Ammon's horn (tissue), 1 donor: ENCODE data around the gene MTERF2.

Experiments
- DNase-seq: peaks from one replicate; pipeline ENCODE4 v3.0.0-alpha.2; 2016; ENCODE audit warnings: low spot score

The MTERF2 gene

DNA sequence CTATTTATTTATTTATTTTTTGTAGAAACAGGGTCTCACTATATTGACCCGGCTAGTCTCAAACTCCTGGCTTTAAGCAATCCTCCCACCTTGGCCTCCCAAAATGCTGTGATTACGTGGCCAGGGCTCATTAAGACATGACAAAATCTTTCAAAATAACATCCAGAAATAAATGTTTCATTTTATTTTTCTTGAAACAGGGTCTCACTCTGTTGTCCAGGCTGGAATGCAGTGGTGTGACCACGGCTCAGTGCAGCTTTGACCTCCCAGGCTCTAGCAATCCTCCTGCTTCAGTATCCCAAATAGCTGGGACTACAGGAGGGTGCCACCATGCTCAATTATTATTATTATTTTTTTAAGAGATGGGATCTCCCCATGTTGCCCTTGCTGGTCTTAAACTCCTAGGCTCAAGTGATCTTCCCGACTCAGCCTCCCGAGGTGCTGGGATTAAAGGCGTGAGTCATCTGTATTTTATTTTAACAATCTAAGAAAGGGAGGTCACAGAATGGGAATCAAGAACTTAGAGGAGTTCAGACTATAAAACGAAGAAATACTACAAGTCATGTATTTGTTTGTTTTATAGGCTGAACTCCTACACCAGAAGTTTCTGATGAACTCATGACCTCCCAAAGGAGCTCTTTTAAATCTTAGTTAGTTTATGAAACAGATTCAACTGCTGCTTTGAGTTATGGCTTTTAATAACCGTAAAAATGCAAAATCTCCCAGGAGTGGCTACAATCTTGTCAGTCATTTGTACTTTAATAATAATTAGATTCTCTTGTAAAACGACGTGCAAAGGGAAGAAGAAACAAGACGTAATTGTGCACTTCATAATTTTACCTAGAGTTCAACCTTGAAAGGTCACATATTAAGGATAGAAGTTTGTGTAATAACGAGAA, 33.3 kb downstream of the MTERF2 start:
- no peak for DNase-seq

DNA sequence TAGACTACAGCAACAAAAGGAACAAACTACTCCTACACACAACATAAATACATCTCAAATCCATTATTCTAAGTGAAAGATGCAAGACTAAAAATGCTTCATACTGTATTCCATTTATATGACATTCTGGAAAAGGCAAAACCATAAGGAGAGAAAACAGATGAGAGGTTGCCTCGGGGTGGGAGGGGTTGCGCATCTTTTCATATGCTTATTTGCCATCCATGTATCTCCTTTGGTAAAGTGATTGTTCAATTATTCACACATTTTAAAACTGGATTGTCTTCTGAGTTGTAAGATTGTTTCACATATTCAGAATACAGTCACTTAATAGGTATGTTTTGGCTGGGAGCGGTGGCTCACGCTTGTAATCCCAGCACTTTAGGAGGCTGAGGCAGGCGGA, 36.4 kb downstream of the MTERF2 start:
- DNase-seq: no peak

DNA sequence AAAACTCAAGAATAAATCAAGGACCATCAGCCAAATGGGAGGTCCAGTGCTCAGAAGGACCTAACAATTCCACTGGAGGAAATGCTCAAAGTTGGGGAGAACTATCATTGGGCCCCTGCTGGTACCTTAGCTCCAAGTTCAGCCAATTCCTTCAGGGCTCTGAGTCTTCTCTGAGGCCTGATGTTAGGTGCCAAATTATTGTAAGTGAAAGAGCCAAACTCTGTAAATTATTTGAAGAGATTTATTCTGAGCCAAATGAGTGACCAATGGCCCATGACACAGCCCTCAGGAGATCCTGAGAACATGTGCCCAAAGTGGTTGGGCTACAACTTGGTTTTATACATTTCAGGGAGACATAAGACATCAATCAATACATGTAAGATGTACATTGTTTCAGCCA, 39.5 kb downstream of the MTERF2 start:
- no peak for DNase-seq

DNA sequence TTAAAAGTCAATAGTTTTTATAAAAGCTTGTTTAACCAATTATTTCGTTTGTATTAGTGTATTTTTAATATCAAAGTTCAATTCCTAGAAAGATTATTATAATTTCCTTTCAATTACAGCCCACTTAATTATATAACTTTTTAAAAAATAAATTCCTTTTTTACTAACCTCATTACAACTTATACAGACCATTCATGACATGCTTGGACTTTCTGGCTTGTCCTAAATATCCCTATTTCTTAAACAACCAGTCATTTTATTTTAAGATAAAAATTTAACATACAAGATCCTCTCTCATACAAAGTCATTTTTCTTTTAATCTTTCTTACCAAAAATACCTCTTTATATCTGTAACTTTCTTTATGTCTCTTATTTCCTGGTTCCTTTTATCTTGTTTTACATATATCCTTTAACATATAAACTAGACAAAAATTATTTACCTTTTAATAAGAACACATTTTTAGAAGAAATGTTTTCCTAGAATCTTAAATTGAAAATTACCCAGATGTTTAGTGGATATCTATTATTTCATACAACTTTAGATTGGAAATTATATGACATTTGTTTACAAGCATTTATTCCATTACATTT, 41.6 kb downstream of the MTERF2 start:
- no peak for DNase-seq

DNA sequence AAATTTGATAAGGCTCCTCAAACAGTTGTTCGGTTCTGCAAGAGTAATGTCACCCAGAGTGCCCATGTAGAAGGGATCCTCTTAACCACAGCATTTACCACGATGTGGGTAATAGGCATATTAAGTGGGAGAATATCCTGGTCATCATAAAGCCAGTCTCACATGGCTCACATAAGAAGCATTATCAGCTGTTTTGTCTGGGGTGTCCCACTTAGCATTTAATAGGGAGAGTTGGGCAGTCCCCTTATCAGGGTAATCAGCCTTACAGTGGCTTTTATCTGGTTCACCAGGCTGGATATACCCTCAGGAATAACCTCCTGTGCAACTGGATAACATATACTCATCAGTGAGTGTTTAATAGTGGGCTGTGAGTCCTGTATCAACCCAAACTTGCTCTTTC, 44.2 kb downstream of the MTERF2 start:
- DNase-seq: no peak

DNA sequence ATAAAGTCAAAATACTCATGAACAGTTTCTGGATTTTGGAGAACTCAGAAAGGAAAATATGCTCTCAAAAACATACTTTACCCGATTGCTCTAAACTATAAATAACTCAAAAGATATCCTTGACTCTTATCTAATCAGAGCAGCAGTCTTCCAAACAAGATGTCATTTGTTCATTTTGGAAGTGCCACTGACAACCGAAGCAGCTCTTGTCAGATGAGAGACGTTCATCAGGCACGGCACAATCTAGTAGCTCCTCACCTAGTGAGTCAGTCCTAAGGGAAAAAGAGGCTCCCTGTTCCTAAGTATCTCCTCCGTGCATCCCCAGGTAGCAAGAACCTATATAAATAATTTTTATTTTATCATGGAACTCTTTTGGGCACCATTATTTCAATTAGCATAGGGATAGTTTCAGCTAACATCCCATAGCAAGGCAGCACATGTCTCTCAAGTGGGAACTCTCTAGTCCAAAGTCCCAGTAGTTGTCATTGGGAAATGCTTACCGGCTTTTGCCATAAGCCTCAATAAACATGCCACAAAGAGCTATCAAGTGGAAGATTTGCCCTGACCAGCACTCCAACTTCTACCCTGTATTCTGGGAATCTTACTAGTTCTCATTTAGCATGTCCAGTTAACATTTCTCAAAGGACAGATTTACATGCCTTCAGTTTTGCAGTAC, 45.3 kb downstream of the MTERF2 start:
- no peak for DNase-seq

DNA sequence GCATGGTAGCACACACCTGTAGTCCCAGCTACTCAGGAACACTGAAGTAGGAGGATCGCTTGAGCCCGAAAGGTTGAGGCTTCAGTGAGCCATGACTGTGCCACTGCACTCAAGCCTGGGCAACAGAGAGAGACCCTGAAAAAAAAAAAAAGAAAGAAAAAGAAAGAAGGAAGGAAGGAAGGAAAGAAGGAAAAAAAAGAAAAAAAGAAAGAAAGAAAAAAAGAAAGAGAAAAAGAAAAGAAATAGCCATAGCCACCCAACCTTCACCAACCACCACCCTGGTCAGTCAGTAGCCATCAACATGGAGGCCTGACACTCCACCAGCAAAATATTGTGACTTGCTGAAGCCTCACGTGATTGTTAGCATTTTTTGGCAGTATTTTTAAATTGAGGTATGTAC, 52.7 kb downstream of the MTERF2 start:
- DNase-seq: no peak
